HepG2 (cell line): ENCODE data around the gene ST6GALNAC2. TPM values are rescaled to one million over a fixed set of nuclear protein-coding genes. Genes with fewer than 3 reads are reported as not detected.
A peak's percentile ranks its signal among the peaks of the same experiment; 100 is the strongest.
"Not testable (repeated sequence)": the region's sequence is repeated elsewhere in the genome, so short reads cannot be mapped to it uniquely, and the experiment has no call there.

Experiments used
- ATAC-seq: fragments of 200-7000 bp; cut with Tn5 transposase; 3 replicates; pipeline ENCODE4 v1.9.1; 2020; ENCODE audit warnings: mild to moderate bottlenecking, moderate library complexity
- BruUV-seq: library from RNA; stranded (reverse); fragments of 400-500 nt; replicated peaks from 2 replicates; lab custom pipeline; 2021; lab: Mats Ljungman, UMichigan
- CTCF ChIA-PET: fragments of 300-600 bp; formaldehyde crosslinking; extraction: SDS; loops from one replicate; lab custom pipeline; 2021; ENCODE audit warnings: low total read pairs, inconsistent platforms, low intra/inter-chr PET ratio; lab: Yijun Ruan, JAX
- POLR2A ChIA-PET: fragments of 350-600 bp; sonication (Branson Sonifier 250); formaldehyde crosslinking; loops from one replicate; lab custom pipeline; 2020; ENCODE audit warnings: antibody characterized with exemption, inconsistent platforms; lab: Yijun Ruan, JAX
- DNase-seq: peaks from one replicate; pipeline ENCODE4 v3.0.0-alpha.2; 2015; ENCODE audit warnings: low spot score
- FAIRE-seq: peaks from 3 replicates; lab custom pipeline; 2011; peaks lifted over from hg19 to GRCh38; lab: Jason Lieb, UNC
- H2AFZ ChIP-seq: one replicate; pipeline ENCODE4 v1.6.1; 2011; ENCODE audit warnings: low read length, inconsistent platforms
- H3K27ac ChIP-seq: fragments of 300-600 bp; 3 replicates; pipeline ENCODE4 v1.8.0; 2011; ENCODE audit warnings: mixed run types, mild to moderate bottlenecking, mixed read lengths, low read length, inconsistent platforms; ENCODE audit not compliant: insufficient read depth; ENCODE audit errors: extremely low read length
- H3K27me3 ChIP-seq, 2 experiments: fragments of 200-600 bp in 1 of 2; 2 replicates in 1 of 2; 3 replicates in 1 of 2; pipeline versions ENCODE4 v1.6.0 to v1.8.0; 2011; ENCODE audit warnings: low read length in 2 of 2, mild to moderate bottlenecking in 2 of 2, moderate library complexity in 2 of 2, inconsistent platforms in 1 of 2; ENCODE audit not compliant: insufficient read depth in 2 of 2, control insufficient read depth in 1 of 2
- H3K36me3 ChIP-seq, 2 experiments: fragments of 200-600 bp in 1 of 2; replicated peaks in 1 of 2; 2 replicates in 1 of 2; 3 replicates in 1 of 2; pipeline versions ENCODE4 v1.5.1 to v1.8.0; 2011; ENCODE audit warnings: low read length in 2 of 2, inconsistent platforms in 1 of 2; ENCODE audit not compliant: insufficient read depth in 2 of 2, control insufficient read depth in 1 of 2
- H3K4me1 ChIP-seq: 2 replicates; pipeline ENCODE4 v1.5.1; 2012; ENCODE audit warnings: low read length, inconsistent platforms; ENCODE audit not compliant: insufficient read depth
- H3K4me2 ChIP-seq: 2 replicates; pipeline ENCODE4 v1.6.0; 2011; ENCODE audit warnings: low read depth, low read length, inconsistent platforms
- H3K4me3 ChIP-seq, 3 experiments: fragments of 200-600 bp in 1 of 3; sonication (generic), shearing (Covaris generic) in 1 of 3; replicated peaks in 1 of 3; 2 replicates each; pipeline ENCODE4 v1.5.1; 2011 to 2016; ENCODE audit warnings: low read length in 3 of 3, inconsistent platforms in 2 of 3, low read depth in 2 of 3, mild to moderate bottlenecking in 2 of 3, control low read depth in 1 of 3, mixed read lengths in 1 of 3; ENCODE audit not compliant: insufficient read depth in 1 of 3
- H3K79me2 ChIP-seq: one replicate; pipeline ENCODE4 v1.6.1; 2011; ENCODE audit warnings: low read length, inconsistent platforms; ENCODE audit not compliant: insufficient read depth
- H3K9ac ChIP-seq: 2 replicates; pipeline ENCODE4 v1.6.0; 2011; ENCODE audit warnings: mild to moderate bottlenecking, low read depth, low read length, inconsistent platforms; ENCODE audit not compliant: insufficient read depth
- H3K9me3 ChIP-seq: 2 replicates; pipeline ENCODE4 v1.5.1; 2012; ENCODE audit warnings: mild to moderate bottlenecking, low read length
- H4K20me1 ChIP-seq: 2 replicates; pipeline ENCODE4 v1.6.0; 2011; ENCODE audit warnings: inconsistent platforms, mild to moderate bottlenecking, low read length, moderate library complexity; ENCODE audit not compliant: insufficient read depth
- MAZ ChIP-seq, 2 experiments: sonication (generic) in 1 of 2; formaldehyde crosslinking in 1 of 2; IDR thresholded peaks; 2 replicates each; pipeline versions ENCODE4 v1.5.0 to v1.6.1; 2012 to 2020; ENCODE audit warnings: low read depth in 2 of 2, mild to moderate bottlenecking in 2 of 2, borderline replicate concordance in 1 of 2, improper control_type of control experiment in 1 of 2, low read length in 1 of 2, missing genetic modification reagents in 1 of 2, moderate library complexity in 1 of 2
- REPIN1 ChIP-seq: sonication (generic); formaldehyde crosslinking; IDR thresholded peaks from 2 replicates; pipeline ENCODE4 v1.8.0; 2022; ENCODE audit warnings: missing genetic modification reagents, low read depth, mild to moderate bottlenecking, borderline replicate concordance
- RFXAP ChIP-seq: sonication (generic); formaldehyde crosslinking; IDR thresholded peaks from 2 replicates; pipeline ENCODE4 v1.4.0; 2020; ENCODE audit warnings: missing genetic modification reagents, borderline replicate concordance
- TEAD3 ChIP-seq: optimal IDR thresholded peaks from 2 replicates; pipeline ENCODE3; 2016; ENCODE audit warnings: borderline replicate concordance
- TSC22D2 ChIP-seq: sonication (generic); formaldehyde crosslinking; IDR thresholded peaks from 2 replicates; pipeline ENCODE4 v1.5.1; 2020; ENCODE audit warnings: missing genetic modification reagents, mild to moderate bottlenecking, borderline replicate concordance
- ZHX2 ChIP-seq, 2 experiments: sonication (generic) in 1 of 2; formaldehyde crosslinking in 1 of 2; IDR thresholded peaks; 2 replicates each; pipeline versions ENCODE4 v1.6.1 to v1.9.0; 2014 to 2022; ENCODE audit warnings: antibody characterized with exemption in 1 of 2, borderline replicate concordance in 1 of 2, inconsistent platforms in 1 of 2, low read depth in 1 of 2, missing genetic modification reagents in 1 of 2
- ZNF121 ChIP-seq: sonication (generic); formaldehyde crosslinking; IDR thresholded peaks from 2 replicates; pipeline ENCODE4 v1.5.0; 2020; ENCODE audit warnings: mild to moderate bottlenecking, missing genetic modification reagents
- ZNF660 ChIP-seq: sonication (generic); formaldehyde crosslinking; IDR thresholded peaks from 2 replicates; pipeline ENCODE4 v1.5.1; 2020; ENCODE audit warnings: mild to moderate bottlenecking, low read depth, missing genetic modification reagents, borderline replicate concordance
- ZNF704 ChIP-seq: sonication (generic); formaldehyde crosslinking; IDR thresholded peaks from 2 replicates; pipeline ENCODE4 v1.8.1; 2023; ENCODE audit warnings: mild to moderate bottlenecking, inconsistent platforms, moderate library complexity, missing genetic modification reagents, borderline replicate concordance
- WGBS: methylation state at CpG from one replicate; pipeline ENCODE4 v1.1.6; 2017; ENCODE audit warnings: low lambda C conversion rate; 5-methylcytosine and 5-hydroxymethylcytosine counted together
- in situ Hi-C: cut with HindIII; loops from 2 replicates; pipeline ENCODE4 v1.10.0; 2017; ENCODE audit warnings: low pct_unique_long_range_greater_than_20kb; ENCODE audit not compliant: extremely low pct_ligation_motif_present
- intact Hi-C: fragments of 100-400 bp; cut with micrococcal nuclease; formaldehyde crosslinking; loops from one replicate; pipeline ENCODE4 v1.10.0; 2022; ENCODE audit not compliant: unreplicated experiment
- polyA plus RNA-seq, 8 experiments: library from polyadenylated mRNA; depleted of rRNA in 3 of 8; stranded (reverse) in 7 of 8; unstranded in 1 of 8; fragments of >200 nt; fragmentation: Illumina TruSeq in 4 of 8; extraction: Trizol in 4 of 8; gene quantifications; 2 replicates each; pipeline versions ENCODE4 v1.2.1 to v1.2.3, GENCODE V29; 2011 to 2016; ENCODE audit warnings: low read depth in 4 of 8, missing spikeins in 1 of 8, mixed read lengths in 1 of 8; ENCODE audit not compliant: insufficient read depth in 1 of 8
- total RNA-seq, 5 experiments: library from RNA; depleted of rRNA; stranded (reverse); fragments of >200 nt; fragmentation: Illumina TruSeq; extraction: Trizol; gene quantifications; 2 replicates each; pipeline ENCODE4 v1.2.3, GENCODE V29; 2016; ENCODE audit warnings: low read depth in 1 of 5

ST6GALNAC2 gene
- total and polyA plus RNA-seq, 2 of the 13 experiments (the other 11 are each of a cell fraction or from before 2014, with no cell fraction given), result 0.12 to 0.49 TPM

- no peak for TF ChIP-seq TSC22D2 (CRISPR knock-in tag)
- no peak for TF ChIP-seq ZNF660 (CRISPR knock-in tag)
Measured at GRCh38 chr17:76534831-76535732, 50.6 kb downstream of the ST6GALNAC2 start (continued).

- H3K9me3 ChIP-seq; H3K36me3 ChIP-seq; BruUV-seq; ATAC-seq; H2AFZ ChIP-seq; in situ Hi-C loops; H3K9ac ChIP-seq; H3K79me2 ChIP-seq; H3K27me3 ChIP-seq; FAIRE-seq; H4K20me1 ChIP-seq; DNase-seq; TF ChIP-seq ZHX2 (IDR thresholded peaks at IDR 0.05; ENCODE audit: low read depth); MAZ (IDR thresholded peaks at IDR 0.05; ENCODE audit: borderline replicate concordance, low read depth, low read length): not testable (repeated sequence)
- Histone ChIP-seq H3K4me1 (peaks cover 70% of the 10 kb centered on the region), H3K27ac (peak overlapping the region; percentile 80), H3K4me3 (peak overlapping the region in 1 of 3 experiments; percentile 48; a peak in 1 of 6 replicates), H3K4me2 (peak overlapping the region; percentile 78)
- ChIA-PET POLR2A (interaction anchor here (0.7 to 5.0 kb wide), 27 partner anchors 8 to 275 kb away, joined by 3 to 44 read pairs (median 6); partner anchors contain the start of gene PRPSAP1), CTCF (interaction anchor here (1.0 to 2.0 kb wide), 2 partner anchors 9 to 13 kb away, joined by 3 to 8 read pairs; no protein-coding TSS in a partner anchor)
- 89% methylated on average over 9 of the region's 9 CpGs for WGBS
- intact Hi-C loops, result loop anchor here (1.0 kb wide), 1 partner anchor 9 kb away; no protein-coding TSS in a partner anchor
- TF ChIP-seq TEAD3, result peak; percentile 11
- peak; percentile 81 for TF ChIP-seq ZNF121 (CRISPR knock-in tag)
- 0 out of 2 replicates have a peak, but pooled peaks have one; percentile 41 for TF ChIP-seq REPIN1 (CRISPR knock-in tag)
- TF ChIP-seq ZHX2 (CRISPR knock-in tag; IDR thresholded peaks at IDR 0.05; ENCODE audit: borderline replicate concordance), result 0 out of 2 replicates have a peak, but pooled peaks have one; percentile 8
- 0 out of 2 replicates have a peak, but pooled peaks have one; percentile 33 for TF ChIP-seq MAZ (CRISPR knock-in tag; IDR thresholded peaks at IDR 0.05; ENCODE audit: low read depth)
- TF ChIP-seq RFXAP, result peak; percentile 57; the same call in 1 of the 2 replicates
- TF ChIP-seq ZNF704 (CRISPR knock-in tag), result 0 out of 2 replicates have a peak, but pooled peaks have one; percentile 3
Measured at GRCh38 chr17:76533640-76534359, 51.9 kb downstream of the ST6GALNAC2 start.
